CD4-positive, alpha-beta T cell treated with Interferon alpha-2 for 1 hour (primary cell): ENCODE data around the gene AGT.
"Not testable (repeated sequence)": the region's sequence is repeated elsewhere in the genome, so short reads cannot be mapped to it uniquely, and the experiment has no call there.

Source experiments
- DNase-seq, 2 donors: peaks; one replicate each; pipeline ENCODE4 v3.0.0-alpha.2; 2020 to 2022

The AGT gene

DNA sequence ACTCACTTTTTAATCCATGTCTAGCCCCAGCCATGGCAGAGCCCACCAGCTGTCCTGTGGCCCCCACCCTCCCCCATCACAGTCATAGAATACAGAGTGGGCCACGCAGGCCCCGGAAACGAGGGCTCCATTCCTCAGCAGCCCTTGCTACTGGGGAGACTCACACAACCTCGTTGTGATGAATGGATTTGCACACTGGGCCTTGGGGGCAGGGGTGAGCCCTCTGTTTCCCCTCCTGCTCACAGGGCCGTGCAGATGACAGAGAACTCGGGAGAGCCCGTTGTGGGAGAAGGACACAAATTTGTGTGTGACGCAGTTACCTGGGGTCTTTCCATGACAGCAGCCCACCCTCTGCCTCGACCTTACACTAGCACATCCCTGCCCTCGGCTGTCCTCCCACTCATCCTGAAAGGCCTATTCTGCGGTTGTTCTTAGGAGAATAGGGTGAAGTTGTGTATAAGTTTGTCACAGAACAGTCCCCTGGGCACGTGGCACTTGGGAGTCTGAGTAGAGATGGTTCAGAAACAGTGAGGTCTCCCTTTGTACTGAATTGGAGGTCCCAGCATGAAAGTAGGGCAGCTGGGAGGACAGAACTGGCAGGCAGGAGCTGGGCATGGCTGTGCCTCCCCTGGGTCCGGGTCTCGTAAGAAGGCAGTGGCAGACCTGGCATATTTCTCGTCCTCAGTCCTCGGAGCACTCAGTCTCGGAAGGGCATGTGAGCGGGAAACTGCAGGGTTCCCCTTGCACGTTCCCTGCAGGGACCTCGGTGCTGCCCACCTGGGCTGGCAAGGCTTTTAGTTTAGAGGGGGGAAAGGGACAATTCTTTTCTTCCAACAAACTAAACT lies 6.8 kb downstream of the AGT start:
- no peak for DNase-seq

DNA sequence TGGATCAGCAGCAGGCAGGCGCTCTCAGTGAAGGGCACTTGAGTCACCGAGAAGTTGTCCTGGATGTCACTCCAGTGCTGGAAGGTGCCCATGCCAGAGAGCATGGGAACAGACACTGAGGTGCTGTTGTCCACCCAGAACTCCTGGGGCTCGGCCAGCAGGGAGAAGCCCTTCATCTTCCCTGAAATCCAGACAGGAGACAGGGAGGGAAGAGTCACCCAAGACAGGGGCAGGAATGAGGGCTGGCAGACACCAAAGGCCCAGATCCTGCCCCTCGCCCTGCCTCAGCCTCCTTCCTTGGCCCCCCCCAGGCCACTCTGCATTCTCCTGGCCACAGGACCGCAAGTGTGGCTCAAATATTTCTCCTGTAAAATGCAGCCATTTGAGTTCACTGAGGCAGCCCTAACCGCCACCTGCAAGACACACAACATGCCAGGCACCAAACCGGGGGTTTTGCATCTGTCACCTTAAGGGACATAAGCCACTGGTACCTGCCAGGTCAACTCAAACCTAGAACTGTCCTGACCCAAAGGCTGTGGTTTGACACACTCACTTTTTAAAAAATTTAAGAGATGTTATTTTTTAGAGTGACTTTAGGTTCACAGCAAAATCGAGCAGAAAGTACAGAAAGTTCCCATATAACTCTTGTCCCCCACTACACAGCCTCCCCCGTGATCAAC lies 7.8 kb downstream of the AGT start:
- DNase-seq: no peak

DNA sequence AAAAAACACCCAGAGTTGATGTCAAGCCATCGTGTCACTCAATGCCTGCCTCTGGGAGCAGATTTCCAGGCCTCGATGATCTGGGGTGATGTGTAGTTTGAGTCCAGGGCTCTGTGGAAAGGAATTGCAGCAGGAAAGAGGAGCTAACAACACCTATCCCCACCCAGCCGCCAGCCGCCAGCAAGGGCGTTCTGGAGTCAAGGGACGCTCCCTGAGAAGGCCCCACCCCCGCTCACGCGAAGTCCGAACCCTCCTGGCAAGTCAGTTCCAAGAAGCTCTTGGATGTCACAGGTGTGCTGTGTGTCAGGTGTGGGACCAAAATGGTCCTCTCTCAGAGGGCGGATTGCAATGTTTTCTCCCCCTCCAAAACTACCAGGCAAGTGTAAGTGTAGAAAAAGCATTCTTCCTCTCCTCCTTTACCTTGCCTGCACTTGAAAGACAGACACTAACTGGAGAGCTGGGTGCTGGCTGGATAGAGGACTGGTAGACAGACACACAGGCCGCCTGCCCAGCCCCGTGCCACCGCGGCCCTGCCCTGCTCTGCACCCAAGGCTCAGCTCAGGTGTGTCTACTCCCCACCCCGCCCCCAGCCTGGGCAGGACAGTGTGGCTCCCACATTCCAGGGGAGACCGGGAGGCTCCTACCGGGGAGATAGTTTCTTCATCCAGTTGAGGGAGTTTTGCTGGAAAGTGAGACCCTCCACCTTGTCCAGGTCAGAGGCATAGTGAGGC lies 8.5 kb downstream of the AGT start:
- no peak for DNase-seq

DNA sequence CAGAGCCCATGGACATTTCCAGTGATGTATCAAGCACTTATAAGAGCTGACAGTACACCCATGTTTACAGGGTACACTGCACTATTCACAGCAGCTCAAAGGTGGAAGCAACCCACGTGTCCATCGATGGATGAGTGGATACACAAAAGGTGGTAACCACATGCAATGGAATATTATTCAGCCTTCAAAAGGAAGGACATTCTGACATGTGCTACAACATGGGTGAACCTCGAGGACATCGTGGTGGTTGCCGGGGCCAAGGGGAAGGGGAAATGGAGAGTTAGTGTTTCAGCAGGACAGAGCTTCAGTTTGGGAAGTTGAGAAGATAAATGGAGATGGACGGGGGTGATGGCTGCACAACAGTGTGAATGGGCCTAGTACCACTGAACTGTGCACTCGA lies 9.1 kb downstream of the AGT start:
- DNase-seq: no peak

DNA sequence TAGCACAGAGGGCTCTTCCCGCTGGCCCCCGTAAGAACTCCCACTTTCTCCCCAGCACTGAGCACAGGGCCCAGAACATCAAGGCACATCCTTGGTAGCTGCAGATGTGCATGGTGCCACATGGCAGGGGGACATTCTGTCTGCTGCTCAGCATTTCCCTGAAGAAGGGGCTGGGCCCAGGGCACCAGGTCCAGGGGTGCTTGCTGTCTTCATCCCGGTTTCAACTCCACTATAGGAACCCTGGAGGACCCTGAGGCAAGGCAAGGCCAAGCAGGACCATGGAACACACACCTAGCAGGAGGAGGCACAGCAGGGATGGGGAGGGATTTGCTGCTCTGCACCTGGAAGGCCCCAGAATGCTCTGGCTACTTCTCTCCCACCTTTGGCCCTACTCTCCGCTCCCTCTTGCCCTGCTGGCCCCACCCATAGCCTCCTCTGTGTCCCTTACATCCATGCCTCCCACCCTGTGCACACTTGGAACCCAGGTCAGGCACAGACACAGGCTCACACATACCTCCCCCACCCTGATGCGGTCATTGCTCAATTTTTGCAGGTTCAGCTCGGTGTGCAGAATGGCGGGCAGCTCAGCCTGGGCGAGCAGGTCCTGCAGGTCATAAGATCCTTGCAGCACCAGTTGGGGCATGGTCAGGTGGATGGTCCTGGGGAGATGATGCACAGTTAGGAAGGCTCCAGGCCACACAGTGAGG lies 10.1 kb downstream of the AGT start:
- no peak for DNase-seq

DNA sequence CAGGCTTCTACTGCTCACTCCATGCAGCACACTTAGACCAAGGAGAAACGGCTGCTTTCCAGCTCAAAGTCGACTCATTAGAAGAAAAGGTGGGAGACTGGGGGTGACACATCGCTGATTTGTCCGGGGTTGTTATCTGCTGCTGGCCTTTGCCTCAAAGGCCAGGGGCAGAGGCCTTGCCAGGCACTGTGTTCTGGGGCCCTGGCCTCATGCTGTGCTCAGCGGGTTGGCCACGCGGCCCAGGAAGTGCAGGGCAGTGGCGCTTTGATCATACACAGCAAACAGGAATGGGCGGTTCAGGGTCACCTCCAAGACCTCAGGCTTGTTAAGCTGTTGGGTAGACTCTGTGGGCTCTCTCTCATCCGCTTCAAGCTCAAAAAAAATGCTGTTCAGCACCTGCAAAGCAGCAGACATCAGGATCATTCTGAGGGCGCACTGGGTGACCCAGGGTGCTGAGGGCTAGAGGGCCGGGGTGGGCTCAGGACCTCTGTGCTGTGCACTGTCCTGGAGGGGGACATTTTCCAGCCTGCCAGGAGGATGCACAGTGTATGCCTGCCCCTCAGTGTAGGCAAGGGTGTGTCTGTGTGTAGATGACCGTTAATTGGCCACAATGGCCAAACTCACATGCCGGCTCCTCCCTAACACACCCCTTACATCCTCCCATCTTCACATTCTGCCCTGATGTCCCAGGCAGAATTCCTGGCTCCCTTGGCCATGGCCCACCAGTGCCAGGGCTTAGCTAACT lies 10.8 kb downstream of the AGT start:
- DNase-seq: no peak

DNA sequence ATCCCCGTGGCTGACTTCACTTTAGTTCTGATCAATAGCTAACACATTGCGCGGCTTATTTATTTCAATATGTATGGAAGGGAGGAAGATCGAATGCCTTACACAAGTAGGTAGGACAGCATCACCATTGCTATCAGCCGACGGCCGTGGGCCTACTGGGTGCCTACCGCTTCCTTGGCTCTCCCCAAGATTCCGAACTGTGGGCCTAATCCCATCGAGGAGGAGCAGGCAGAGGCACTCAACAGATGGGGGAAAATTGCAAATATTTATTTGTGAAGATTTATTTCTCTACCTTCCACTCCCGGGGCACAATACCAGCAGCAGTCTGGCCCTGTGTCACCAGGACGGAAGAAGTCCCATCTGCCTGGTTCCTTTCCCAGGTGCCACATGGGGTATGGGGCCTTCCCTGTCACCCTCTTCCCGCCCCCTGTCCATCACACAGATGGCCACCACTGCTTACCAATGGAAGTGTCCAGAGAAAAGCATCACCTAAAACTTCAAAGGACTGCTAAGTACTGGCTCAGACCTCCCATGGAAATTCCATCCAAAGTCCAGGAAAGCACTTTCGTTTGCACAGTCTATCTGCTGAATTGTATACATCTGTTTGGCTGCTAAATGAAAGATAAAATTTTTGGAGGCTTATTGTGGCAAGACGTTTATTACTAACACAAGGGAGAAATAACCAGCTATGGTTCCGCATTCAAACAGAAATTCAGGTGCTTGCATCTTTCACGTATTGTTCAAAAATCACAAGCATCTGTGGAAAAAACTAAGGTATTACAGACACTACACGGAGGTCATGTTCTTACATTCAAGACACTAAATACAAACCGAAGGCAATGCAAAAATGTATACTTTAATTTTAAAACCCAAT lies 11.8 kb downstream of the AGT start:
- no peak for DNase-seq

DNA sequence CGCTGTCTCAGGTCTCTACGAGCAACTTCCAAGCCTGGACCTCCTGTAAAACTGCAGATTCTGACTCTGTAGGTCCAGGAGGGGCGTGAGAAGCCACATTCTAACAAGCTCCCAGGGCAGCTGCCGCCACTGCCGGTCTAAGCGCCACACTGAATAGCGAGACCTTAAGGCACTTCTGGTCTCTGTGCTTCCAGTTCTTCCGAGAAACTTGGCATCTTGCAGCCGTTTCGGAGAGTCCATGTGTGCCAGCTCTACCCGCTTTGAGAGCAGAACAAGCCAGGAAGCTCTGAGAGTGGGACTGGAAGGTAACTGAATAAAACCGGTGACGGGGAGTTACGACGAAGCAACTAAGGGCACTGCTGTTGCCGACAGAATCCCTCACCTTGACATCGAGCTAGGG lies 12.5 kb downstream of the AGT start:
- DNase-seq: no peak

DNA sequence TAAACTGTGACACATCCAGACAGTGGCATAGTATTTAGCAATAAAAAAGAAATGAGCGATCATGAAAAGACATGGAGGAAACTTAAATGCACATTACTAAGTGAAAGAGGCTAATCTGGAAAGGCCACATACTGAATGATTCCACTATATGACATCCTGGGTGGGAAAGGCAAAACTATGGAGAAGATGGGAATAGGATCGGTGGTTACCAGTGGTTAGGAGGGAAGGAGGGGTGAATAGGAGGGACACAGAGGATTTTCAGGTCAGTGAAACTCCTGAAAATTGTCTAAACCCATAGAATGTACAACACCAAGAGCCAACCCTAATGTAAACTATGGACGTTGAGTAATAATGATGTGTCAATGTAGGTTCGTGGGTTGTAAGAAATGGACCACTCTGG lies 13.8 kb downstream of the AGT start:
- DNase-seq: no peak

DNA sequence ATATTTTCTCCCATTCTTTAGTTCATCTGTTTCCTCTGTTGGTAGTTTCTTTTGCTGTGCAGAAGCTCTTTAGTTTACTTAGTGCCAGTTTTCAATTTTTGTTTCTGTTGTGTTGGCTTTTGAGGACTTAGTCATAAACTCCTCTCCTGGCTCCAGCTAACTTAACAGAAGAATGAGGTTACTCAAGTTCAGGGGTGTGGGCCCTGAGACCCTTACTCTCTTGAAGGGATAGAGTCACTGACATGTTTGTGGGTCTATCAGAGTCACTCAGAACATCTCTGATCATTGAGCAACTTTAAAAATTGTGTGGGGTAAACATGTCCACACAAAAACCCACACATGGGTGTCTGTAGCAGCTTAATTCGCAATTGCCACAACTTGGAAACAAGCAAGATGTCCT lies 14.2 kb downstream of the AGT start:
- DNase-seq: no peak

DNA sequence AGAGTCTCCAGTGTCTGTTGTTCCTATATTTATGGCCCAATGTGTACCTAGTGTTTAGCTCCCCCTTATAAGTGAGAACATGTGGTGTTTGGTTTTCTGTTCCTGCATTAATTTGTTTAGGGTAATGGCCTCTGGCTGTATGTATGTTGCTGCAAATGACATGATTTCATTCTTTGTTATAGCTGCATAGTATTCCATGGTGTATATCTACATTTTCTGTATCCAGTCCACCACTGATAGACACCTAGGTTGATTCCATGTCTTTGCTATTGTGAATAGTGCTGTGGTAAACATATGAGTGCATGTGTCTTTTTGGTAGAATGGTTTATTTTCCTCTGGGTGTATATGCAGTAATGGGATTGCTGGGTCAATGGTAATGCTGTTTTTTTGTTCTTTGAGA lies 15.0 kb downstream of the AGT start:
- DNase-seq: not testable (repeated sequence)

DNA sequence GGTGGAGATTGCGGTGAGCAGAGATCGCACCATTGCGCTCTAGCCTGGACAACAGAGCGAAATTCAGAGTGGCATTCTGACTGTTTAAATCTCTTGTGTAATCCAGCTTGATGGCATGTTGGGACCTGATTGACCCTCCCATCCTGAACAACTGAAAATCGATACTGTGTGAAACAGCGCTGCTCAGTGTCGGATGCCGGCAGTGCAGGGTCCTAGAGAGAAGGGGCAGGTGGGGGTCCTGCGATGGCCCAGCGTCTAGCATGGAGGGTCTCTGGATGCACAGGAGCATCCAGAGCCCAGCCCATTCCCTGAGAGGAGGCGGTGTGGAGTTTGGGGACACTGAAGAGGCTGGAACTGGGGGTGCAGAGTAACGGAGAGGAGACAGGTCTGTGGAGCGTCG lies 15.8 kb downstream of the AGT start:
- no peak for DNase-seq

DNA sequence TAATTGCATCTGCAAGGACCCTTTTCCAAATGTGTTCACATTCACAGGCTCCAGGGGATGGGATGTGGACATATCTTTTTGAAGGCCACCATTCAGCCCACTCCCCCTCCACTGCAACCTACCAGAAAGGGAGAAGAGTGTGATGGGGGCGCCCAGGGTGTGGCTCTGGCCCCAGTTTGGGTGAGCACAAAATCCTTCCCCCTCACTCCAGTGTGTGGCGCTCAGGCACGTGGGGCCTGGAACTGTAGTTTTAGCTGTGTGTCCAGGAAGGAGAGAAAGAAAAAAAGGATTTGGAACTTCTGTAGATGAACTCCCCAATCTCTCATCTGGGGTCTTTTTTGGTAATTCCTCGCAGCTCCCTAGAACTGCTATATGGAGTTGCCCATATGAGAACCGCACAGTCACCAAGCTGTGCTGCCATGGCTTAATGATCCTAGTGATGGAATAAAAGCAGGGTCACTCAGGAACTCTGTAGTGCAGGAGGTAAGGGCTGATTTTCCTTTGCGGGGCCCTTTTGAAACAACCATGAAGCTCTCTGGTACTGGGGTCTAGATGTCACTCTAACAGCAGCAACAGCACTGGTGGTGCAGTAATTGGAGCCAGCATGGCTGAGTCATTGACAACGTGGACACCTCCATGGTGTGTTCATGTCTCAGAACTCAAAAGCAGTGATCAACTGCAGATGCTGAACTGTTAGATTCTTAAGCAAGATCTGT lies 17.0 kb downstream of the AGT start:
- DNase-seq: no peak

DNA sequence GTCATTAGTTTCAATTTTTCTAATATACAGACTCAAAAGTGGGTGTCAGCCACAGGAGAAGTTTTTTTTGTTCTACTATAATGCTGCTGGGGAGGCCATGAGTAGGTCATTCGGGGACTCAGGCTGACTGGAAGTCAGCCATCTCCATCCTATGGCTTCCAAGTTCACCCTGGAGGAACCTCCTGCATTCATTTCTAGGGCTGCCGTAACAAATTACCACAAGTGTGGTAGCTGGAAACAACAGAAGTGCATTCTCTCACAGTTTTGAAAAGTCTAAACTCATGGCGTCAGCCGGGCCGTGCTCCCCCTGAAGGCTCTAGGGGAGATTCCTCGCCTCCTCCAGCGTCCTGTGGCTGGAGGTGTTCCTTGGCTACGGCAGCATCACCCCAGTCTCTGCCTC lies 17.7 kb downstream of the AGT start:
- no peak for DNase-seq

DNA sequence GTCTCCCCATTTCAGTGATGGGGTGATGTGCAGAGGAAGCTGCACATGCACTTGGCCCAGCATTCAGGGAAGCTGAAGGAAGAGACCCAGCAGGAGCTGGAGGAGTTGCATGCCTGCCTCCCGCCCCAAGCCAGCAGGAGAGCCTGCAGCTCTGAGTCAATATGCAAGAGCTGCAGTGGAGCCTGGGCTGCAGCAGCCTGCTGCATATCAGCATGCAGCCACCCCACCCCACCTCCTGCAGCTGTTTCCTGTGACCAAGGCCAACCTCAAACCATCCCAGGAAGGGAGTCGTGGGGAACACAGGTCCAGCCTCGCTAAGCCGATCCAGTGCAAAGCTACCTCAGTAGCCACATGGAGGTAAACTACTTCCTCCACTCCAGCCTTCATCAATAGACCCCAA lies 18.9 kb downstream of the AGT start:
- no peak for DNase-seq

DNA sequence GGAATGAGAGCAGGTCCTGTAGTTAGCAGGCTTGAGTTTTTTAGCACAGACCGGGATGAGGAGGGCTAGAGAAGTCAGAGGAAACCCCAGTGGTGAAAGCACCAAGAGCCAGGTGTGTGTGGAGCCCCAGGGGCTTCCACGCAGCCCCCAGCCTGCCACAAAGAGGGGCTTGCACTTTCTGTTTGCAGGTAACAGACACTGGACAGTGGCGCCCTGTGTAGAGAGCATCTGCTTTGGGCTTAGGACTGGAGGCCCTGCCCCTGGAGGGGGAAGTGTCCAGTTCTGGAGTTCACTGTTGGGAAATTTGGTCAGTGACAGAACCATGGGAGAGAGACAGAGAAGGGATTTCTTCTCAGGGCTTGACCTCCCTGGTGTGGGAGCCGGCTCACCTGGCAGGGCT lies 19.5 kb downstream of the AGT start:
- DNase-seq: no peak

DNA sequence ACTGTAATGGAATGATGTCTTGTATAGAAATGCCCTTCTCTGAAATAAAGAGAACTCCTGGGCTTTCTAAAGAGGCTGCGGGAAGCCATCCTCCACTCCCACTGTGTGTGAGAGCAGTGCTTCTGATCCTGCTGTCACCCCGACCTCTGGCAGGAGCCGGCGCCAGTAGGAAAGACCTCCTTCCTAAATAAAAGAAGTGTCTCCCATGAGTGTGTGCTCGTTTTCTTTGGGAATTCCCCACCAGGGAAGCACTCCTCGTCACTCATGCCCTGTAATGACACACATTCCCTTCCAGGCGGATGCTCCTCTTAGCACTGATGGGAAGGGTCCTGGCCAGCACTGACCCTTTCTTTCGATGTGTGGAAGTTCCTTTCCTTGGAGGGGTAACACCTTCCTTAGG lies 20.1 kb downstream of the AGT start:
- no peak for DNase-seq

DNA sequence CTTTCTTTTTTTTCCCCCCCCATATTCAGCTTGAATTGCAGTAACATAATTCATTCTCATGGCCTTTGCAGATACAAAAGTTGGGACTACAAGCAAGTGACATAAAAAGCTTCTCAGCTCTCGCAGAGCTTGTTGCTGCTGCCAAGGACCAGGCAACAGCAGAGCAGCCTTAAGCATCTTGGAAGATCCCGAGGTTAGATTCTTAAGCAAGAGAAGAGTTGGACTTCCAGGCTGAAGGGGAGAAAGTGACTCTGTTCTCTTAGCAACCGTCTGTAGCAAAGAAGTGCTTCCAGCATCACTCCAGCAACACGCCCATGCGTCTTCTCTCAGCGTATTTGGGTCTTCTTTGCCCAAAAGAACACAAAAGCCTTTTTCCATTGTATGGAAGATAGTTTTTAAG lies 20.7 kb downstream of the AGT start:
- DNase-seq: no peak

DNA sequence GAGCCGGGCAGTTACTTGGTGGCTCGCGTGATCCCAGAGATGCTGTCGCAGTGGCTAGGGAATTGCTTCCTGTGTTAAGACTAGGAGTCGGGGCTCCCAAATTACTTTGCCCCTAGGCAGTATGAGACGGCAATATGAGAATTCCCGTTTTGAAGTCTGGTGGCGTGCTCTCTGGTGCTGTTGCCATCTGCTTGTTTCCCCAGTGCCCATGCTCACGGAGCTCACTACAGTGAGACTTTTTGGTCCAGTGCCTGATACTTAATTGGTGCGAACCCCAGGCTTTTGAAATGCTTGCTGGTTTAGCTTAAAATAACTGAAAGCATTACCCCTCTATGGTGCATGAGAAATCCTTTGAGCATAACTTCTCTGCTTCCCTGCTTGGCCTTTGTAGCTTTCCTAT lies 22.3 kb downstream of the AGT start:
- no peak for DNase-seq

DNA sequence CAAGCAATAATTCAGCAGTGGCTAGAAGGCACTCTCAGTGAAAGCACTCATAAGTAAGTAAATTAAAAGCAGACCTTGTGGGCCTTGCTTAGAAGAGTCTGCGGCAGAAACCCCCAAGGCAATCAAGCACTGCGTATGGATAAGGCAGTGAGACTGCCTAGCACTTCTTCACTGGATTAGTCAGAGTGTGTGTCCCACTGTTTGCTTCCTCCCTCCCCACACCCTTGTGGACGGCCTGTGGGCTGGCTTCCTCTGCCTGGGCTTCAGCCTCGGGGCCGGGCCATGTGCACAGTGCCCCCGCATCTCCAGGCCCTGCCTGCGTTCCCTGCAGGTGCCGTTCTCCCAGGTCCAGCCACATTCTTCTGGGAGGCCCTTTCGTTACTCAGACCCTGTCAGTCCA lies 23.8 kb downstream of the AGT start:
- DNase-seq: no peak

DNA sequence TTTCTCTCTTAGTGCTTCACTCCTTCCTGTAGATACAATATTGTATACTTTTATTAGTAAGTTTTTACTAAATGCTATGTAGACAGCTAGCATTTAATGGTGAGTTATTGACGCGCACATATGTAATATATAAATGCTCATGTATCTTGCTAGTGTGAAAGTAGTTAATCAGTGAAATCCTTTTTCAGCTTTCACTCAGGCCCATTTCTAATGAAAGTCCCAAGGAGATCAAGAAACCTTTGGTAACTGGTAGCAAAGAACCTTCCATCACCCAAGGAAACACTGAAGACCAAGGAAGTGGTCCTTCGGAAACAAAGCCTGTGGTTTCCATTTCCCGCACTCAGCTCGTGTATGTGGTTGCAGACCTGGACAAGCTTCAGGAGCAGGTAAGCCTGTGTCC lies 27.2 kb downstream of the AGT start:
- DNase-seq: no peak
